ENCODE measurements around the gene PITRM1. TPM values are rescaled to one million over a fixed set of nuclear protein-coding genes. Genes with fewer than 3 reads are reported as not detected.
"Not testable (repeated sequence)": the region's sequence is repeated elsewhere in the genome, so short reads cannot be mapped to it uniquely, and the experiment has no call there.

The PITRM1 gene
- total and polyA plus RNA-seq, 2 experiments from 2014 or later: 79.7 to 94.4 TPM

DNA sequence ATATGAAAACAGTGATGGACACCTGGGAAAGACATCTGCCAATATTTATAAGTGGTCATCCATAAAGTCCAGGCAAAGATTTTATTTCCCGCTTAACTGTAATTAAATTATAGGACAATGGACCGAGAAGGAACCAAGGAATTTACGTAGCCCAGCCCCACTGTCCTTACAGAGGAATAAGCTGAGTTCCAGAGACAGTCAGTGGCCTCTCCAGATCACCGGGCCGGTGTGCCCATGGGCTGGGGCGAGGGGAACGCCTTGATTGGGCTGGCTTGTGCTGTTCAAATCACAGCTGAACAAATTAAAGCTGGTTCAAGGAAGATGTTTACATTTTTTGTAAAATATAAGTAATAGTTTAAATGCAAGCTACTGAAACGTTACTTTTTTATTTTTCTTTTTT lies 64.5 kb downstream of the PITRM1 start:
- 52 to 55% methylated on average over 8 of the region's 8 CpGs for WGBS, 2 experiments (ENCODE audit: low coverage in 1 of 2, low lambda C conversion rate in 2 of 2, missing lambda C conversion rate in 2 of 2)
- DNase-seq: no peak

DNA sequence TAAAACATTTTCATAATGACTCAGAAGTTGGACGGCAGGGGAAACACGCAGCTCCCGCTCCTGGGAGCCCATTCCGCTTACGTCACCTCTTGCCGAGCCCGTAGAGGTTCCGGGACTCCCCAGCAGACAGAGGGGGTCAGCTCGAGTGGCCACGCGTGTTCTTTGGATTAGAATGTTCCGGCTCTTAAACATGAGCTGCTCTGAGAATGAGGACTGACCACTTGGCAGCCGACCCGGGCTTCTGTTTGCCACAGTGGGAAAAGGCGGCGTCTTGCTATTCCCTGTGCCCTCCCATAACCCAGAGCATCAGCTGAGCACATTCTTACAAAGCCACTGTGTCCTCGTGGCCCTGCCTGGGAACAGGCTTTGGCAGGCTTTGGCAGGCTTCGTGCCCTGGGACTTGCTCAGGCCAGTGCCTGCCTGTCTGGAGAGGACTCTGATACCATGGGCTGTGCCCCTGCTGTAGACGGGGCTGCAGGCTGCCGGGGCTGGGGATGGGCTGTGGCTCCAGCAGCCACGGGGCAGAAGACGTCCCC lies 65.1 kb downstream of the PITRM1 start:
- Histone ChIP-seq H3K9ac (peak overlapping the region; percentile 90), H3K9me3 (ENCODE audit: low read depth) (no peaks in the 10 kb centered on the region), H3K9me2 (ENCODE audit: insufficient read depth) (no peaks in the 10 kb centered on the region), H3K4me2 (ENCODE audit: unreplicated experiment) (peak overlapping the region; percentile 29), H3K36me3 (ENCODE audit: low read depth) (peaks cover 50% of the 10 kb centered on the region; the same call in 1 of the 2 replicates), H3K27ac (peak overlapping the region; percentile 99), H3K4me1 (ENCODE audit: insufficient read depth) (peaks cover 7% of the 10 kb centered on the region; the same call in 1 of the 2 replicates), H4K20me1 (ENCODE audit: insufficient read depth) (no peaks in the 10 kb centered on the region), H2AFZ (no peak overlapping the region), H3K79me2 (ENCODE audit: insufficient read depth) (peaks cover 4% of the 10 kb centered on the region; the same call in 1 of the 2 replicates), H3K4me3 (no peak overlapping the region; the same call in 1 of the 2 replicates), H3K27me3 (replicated peaks; ENCODE audit: insufficient read depth) (no peaks in the 10 kb centered on the region), H3F3A (ENCODE audit: insufficient read depth) (no peaks in the 10 kb centered on the region)
- peak; percentile 94 for DNase-seq
- whole genome bisulfite sequencing, 2 experiments (ENCODE audit: low coverage in 1 of 2, low lambda C conversion rate in 2 of 2, missing lambda C conversion rate in 2 of 2): 46 to 62% methylated on average over 22 of the region's 22 CpGs
- TF ChIP-seq EZH2 (IDR thresholded peaks at IDR 0.05; ENCODE audit: insufficient read depth, poor library complexity, severe bottlenecking): no peak
- TF ChIP-seq EZH2phosphoT487 (IDR thresholded peaks at IDR 0.05; ENCODE audit: insufficient read depth, low read depth): no peak
- in situ Hi-C loops (cut with MboI): no loop called here

More for the DNA sequence above, 64.5 kb downstream of the PITRM1 start:
- Histone ChIP-seq H4K20me1 (ENCODE audit: insufficient read depth) (no peaks in the 10 kb centered on the region), H2AFZ (no peak overlapping the region), H3K9me3 (ENCODE audit: low read depth) (no peaks in the 10 kb centered on the region), H3K27me3 (replicated peaks; ENCODE audit: insufficient read depth) (no peaks in the 10 kb centered on the region), H3K9ac (peak overlapping the region; percentile 90), H3K4me1 (ENCODE audit: insufficient read depth) (peaks cover 7% of the 10 kb centered on the region; the same call in 1 of the 2 replicates), H3K9me2 (ENCODE audit: insufficient read depth) (no peaks in the 10 kb centered on the region), H3K4me2 (ENCODE audit: unreplicated experiment) (peak overlapping the region; percentile 29), H3F3A (ENCODE audit: insufficient read depth) (no peaks in the 10 kb centered on the region), H3K27ac (peak overlapping the region; percentile 99), H3K4me3 (no peak overlapping the region), H3K36me3 (ENCODE audit: low read depth) (peaks cover 46% of the 10 kb centered on the region; the same call in 1 of the 2 replicates), H3K79me2 (ENCODE audit: insufficient read depth) (no peaks in the 10 kb centered on the region; the same call in 1 of the 2 replicates)
- TF ChIP-seq EZH2phosphoT487 (IDR thresholded peaks at IDR 0.05; ENCODE audit: insufficient read depth, low read depth) (no peak), EZH2 (IDR thresholded peaks at IDR 0.05; ENCODE audit: insufficient read depth, poor library complexity, severe bottlenecking) (no peak)
- in situ Hi-C loops (cut with MboI): no loop called here

DNA sequence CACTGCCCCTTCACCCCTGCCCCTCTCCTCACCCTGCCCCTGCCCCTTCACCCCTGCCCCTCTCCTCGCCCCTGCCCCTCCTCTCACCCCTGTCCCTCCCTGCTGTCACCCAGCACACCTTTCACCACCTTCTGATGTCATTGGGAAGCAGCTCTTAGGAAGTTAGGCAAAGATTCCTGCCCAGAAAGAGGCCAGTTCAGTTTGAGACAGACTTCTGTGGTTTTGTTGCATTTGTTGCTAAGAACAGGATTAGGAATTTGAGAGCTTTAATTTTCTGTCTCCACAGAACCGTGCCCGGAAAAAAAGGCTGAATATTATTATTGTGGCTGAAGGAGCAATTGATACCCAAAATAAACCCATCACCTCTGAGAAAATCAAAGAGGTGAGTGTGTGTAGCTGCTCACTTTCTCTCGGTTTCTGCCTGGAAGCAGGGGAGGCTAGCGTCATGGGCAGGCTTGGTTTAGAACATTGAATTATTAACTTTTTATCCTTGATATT lies 65.6 kb downstream of the PITRM1 start:
- Histone ChIP-seq H3K36me3 (ENCODE audit: low read depth) (peaks cover 45% of the 10 kb centered on the region; the same call in 1 of the 2 replicates), H4K20me1 (ENCODE audit: insufficient read depth) (no peaks in the 10 kb centered on the region), H3K27me3 (replicated peaks; ENCODE audit: insufficient read depth) (no peaks in the 10 kb centered on the region), H3K9ac (peak overlapping the region; percentile 90), H3K4me1 (ENCODE audit: insufficient read depth) (peaks cover 7% of the 10 kb centered on the region; the same call in 1 of the 2 replicates), H3K9me3 (ENCODE audit: low read depth) (no peaks in the 10 kb centered on the region), H3K4me3 (no peak overlapping the region; the same call in 1 of the 2 replicates), H3K9me2 (ENCODE audit: insufficient read depth) (no peaks in the 10 kb centered on the region), H2AFZ (no peak overlapping the region), H3K4me2 (ENCODE audit: unreplicated experiment) (peak overlapping the region; percentile 6), H3F3A (ENCODE audit: insufficient read depth) (no peaks in the 10 kb centered on the region), H3K27ac (peak overlapping the region; percentile 99), H3K79me2 (ENCODE audit: insufficient read depth) (peaks cover 4% of the 10 kb centered on the region; the same call in 1 of the 2 replicates)
- peak; percentile 61 for DNase-seq
- TF ChIP-seq EZH2phosphoT487 (IDR thresholded peaks at IDR 0.05; ENCODE audit: insufficient read depth, low read depth) (no peak), EZH2 (IDR thresholded peaks at IDR 0.05; ENCODE audit: insufficient read depth, poor library complexity, severe bottlenecking) (no peak)
- in situ Hi-C loops (cut with MboI): no loop called here
- WGBS, 2 experiments (ENCODE audit: low coverage in 1 of 2, low lambda C conversion rate in 2 of 2, missing lambda C conversion rate in 2 of 2): 53 to 55% methylated on average over 4 to 5 of the region's 5 CpGs

DNA sequence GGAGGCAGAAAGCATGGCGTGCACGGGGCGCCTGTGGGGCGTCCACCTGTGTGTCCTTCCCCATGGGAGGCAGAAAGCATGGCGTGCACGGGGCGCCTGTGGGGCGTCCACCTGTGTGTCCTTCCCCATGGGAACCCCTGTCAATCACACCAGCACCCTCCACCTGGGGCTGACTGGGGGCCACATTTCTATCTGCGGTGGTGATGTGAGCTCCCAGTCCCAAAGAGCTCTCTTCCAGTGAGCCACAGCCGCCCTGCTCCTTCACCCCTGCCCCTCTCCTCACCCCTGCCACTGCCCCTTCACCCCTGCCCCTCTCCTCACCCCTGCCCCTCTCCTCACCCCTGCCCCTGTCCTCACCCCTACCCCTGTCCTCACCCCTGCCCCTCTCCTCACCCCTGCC lies 66.3 kb downstream of the PITRM1 start:
- DNase-seq; H3F3A ChIP-seq (ENCODE audit: insufficient read depth); H4K20me1 ChIP-seq (ENCODE audit: insufficient read depth); in situ Hi-C loops (cut with MboI); H3K9ac ChIP-seq; H3K4me3 ChIP-seq; H3K4me1 ChIP-seq (ENCODE audit: insufficient read depth); H2AFZ ChIP-seq; H3K79me2 ChIP-seq (ENCODE audit: insufficient read depth); H3K27me3 ChIP-seq (replicated peaks; ENCODE audit: insufficient read depth); H3K9me2 ChIP-seq (ENCODE audit: insufficient read depth); H3K27ac ChIP-seq; H3K4me2 ChIP-seq (ENCODE audit: unreplicated experiment); H3K9me3 ChIP-seq (ENCODE audit: low read depth): not testable (repeated sequence)
- peaks cover 43% of the 10 kb centered on the region; the same call in 1 of the 2 replicates for H3K36me3 ChIP-seq (ENCODE audit: low read depth)
- 92 to 100% methylated on average over 2 to 7 of the region's 10 CpGs for WGBS, 2 experiments (ENCODE audit: low coverage in 1 of 2, low lambda C conversion rate in 2 of 2, missing lambda C conversion rate in 2 of 2)
